Endothelial cell of umbilical vein (primary cell): ENCODE measurements around the gene SYT2. TPM values are rescaled to one million over a fixed set of nuclear protein-coding genes. Genes with fewer than 3 reads are reported as not detected.

ENCODE experiments used
- BruUV-seq: library from RNA; stranded (reverse); fragments of 400-500 nt; replicated peaks from 2 replicates; lab custom pipeline; 2021; lab: Mats Ljungman, UMichigan
- CTCF ChIA-PET: fragments of 300-600, 350-600 bp; sonication (Branson Sonifier 250); formaldehyde crosslinking; loops from one replicate; lab custom pipeline; 2021; ENCODE audit warnings: antibody characterized with exemption, inconsistent platforms; lab: Charles Lee
- POLR2A ChIA-PET: fragments of 300-600, 350-600 bp; sonication (Branson Sonifier 250); formaldehyde crosslinking; loops from one replicate; lab custom pipeline; 2021; ENCODE audit warnings: antibody characterized with exemption, inconsistent platforms; lab: Charles Lee
- DNase-seq: peaks from one replicate; pipeline ENCODE4 v3.0.0-alpha.2; 2011; ENCODE audit warnings: low read depth, low spot score
- FAIRE-seq: peaks from 2 replicates; lab custom pipeline; 2011; peaks lifted over from hg19 to GRCh38; lab: Jason Lieb, UNC
- H2AFZ ChIP-seq: 2 replicates; pipeline ENCODE4 v1.6.0; 2012; ENCODE audit warnings: low read depth, low read length, control low read depth, inconsistent platforms
- H3K27ac ChIP-seq: 2 replicates; pipeline ENCODE4 v1.5.1; 2011; ENCODE audit warnings: low read depth, mild to moderate bottlenecking, control low read depth, low read length, moderate library complexity; ENCODE audit not compliant: insufficient read depth
- H3K27me3 ChIP-seq, 2 experiments: 2 replicates each; pipeline versions ENCODE4 v1.6.0 to v1.6.1; 2011; ENCODE audit warnings: low read length in 2 of 2, mixed read lengths in 1 of 2; ENCODE audit not compliant: control insufficient read depth in 2 of 2, insufficient read depth in 2 of 2
- H3K36me3 ChIP-seq, 2 experiments: 2 replicates in 1 of 2; 3 replicates in 1 of 2; pipeline ENCODE4 v1.5.1; 2011; ENCODE audit warnings: low read length in 2 of 2, mild to moderate bottlenecking in 1 of 2, moderate library complexity in 1 of 2; ENCODE audit not compliant: control insufficient read depth in 2 of 2, insufficient read depth in 2 of 2; ENCODE audit errors: extremely low read depth in 1 of 2
- H3K4me1 ChIP-seq: 3 replicates; pipeline ENCODE4 v1.5.1; 2011; ENCODE audit warnings: mild to moderate bottlenecking, low read length; ENCODE audit not compliant: control insufficient read depth, insufficient read depth; ENCODE audit errors: extremely low read depth
- H3K4me2 ChIP-seq: 2 replicates; pipeline ENCODE4 v1.6.1; 2011; ENCODE audit warnings: low read length, control low read depth, mixed read lengths; ENCODE audit not compliant: insufficient read depth
- H3K4me3 ChIP-seq, 3 experiments: fragments of 200-600 bp in 1 of 3; sonication (generic), shearing (Covaris generic) in 1 of 3; replicated peaks in 1 of 3; 2 replicates each; pipeline ENCODE4 v1.5.1; 2011 to 2016; ENCODE audit warnings: control low read depth in 3 of 3, low read length in 3 of 3, mild to moderate bottlenecking in 2 of 3, inconsistent platforms in 1 of 3, low read depth in 1 of 3, moderate library complexity in 1 of 3; ENCODE audit not compliant: insufficient read depth in 1 of 3
- H3K79me2 ChIP-seq: 2 replicates; pipeline ENCODE4 v1.6.0; 2012; ENCODE audit warnings: low read length, inconsistent platforms; ENCODE audit not compliant: control insufficient read depth, insufficient read depth
- H3K9ac ChIP-seq: replicated peaks from 2 replicates; pipeline ENCODE3; 2011; ENCODE audit warnings: low read length, control low read depth; ENCODE audit not compliant: insufficient read depth; ENCODE audit errors: extremely low read depth
- H3K9me1 ChIP-seq: replicated peaks from 3 replicates; pipeline ENCODE4 v1.6.0; 2011; ENCODE audit warnings: mild to moderate bottlenecking, low read length; ENCODE audit not compliant: control insufficient read depth, insufficient read depth; ENCODE audit errors: extremely low read depth
- H3K9me3 ChIP-seq: replicated peaks from 2 replicates; pipeline ENCODE4 v1.5.1; 2012; ENCODE audit warnings: low read length, inconsistent platforms; ENCODE audit not compliant: control insufficient read depth, insufficient read depth
- H4K20me1 ChIP-seq: replicated peaks from 2 replicates; pipeline ENCODE3; 2011; ENCODE audit warnings: mild to moderate bottlenecking, low read length; ENCODE audit not compliant: control insufficient read depth, insufficient read depth; ENCODE audit errors: extremely low read depth
- EZH2 ChIP-seq: IDR thresholded peaks from 2 replicates; pipeline ENCODE4 v1.6.1; 2012; ENCODE audit warnings: borderline replicate concordance, low read depth, mild to moderate bottlenecking, moderate library complexity, low read length, inconsistent platforms; ENCODE audit not compliant: severe bottlenecking
- FOS ChIP-seq: IDR thresholded peaks from 2 replicates; pipeline ENCODE4 v1.6.1; 2011; ENCODE audit warnings: mild to moderate bottlenecking, low read length, moderate library complexity, borderline replicate concordance; ENCODE audit not compliant: insufficient read depth
- GATA2 ChIP-seq: IDR thresholded peaks from 2 replicates; pipeline ENCODE4 v1.7.0; 2011; ENCODE audit warnings: low read depth, mild to moderate bottlenecking, moderate library complexity, mixed read lengths, low read length; ENCODE audit not compliant: insufficient read length, insufficient read depth
- JUN ChIP-seq: IDR thresholded peaks from 2 replicates; pipeline ENCODE4 v1.6.1; 2011; ENCODE audit warnings: borderline replicate concordance, low read depth; ENCODE audit not compliant: insufficient read length, insufficient read depth
- MYC ChIP-seq: IDR thresholded peaks from one replicate; pipeline ENCODE4 v1.6.1; 2011; ENCODE audit warnings: mild to moderate bottlenecking, low read depth, low read length
- POLR2A ChIP-seq: IDR thresholded peaks from 2 replicates; pipeline ENCODE4 v1.6.1; 2012; ENCODE audit warnings: low read depth, mild to moderate bottlenecking, control low read depth, low read length
- POLR2AphosphoS5 ChIP-seq: IDR thresholded peaks from 2 replicates; pipeline ENCODE4 v1.6.1; 2012; ENCODE audit warnings: low read depth, mild to moderate bottlenecking, control low read depth, low read length, moderate library complexity; ENCODE audit not compliant: insufficient read depth
- dilution Hi-C: fragments of 300-500 bp; cut with MboI; formaldehyde crosslinking; loops from one replicate; pipeline ENCODE4 v1.15.0; 2019; ENCODE audit warnings: low sequenced_read_pairs; ENCODE audit not compliant: extremely low pct_ligation_motif_present
- intact Hi-C: fragments of 100-400 bp; cut with micrococcal nuclease; formaldehyde crosslinking; loops from one replicate; pipeline ENCODE4 v1.10.0; 2022
- polyA plus RNA-seq, 4 experiments: library from polyadenylated mRNA; depleted of rRNA in 3 of 4; stranded (reverse) in 3 of 4; unstranded in 1 of 4; fragments of >200 nt; gene quantifications; 2 replicates each; pipeline versions ENCODE4 v1.2.1 to v1.2.3, GENCODE V29; 2011 to 2012; ENCODE audit warnings: missing spikeins in 1 of 4
- total RNA-seq: library from RNA; stranded (reverse); gene quantifications from 2 replicates; pipeline ENCODE4 v1.2.3, GENCODE V29; 2021
- TF ChIP-seq, protein P1 (sequence below): IDR thresholded peaks from 2 replicates; pipeline ENCODE4 v1.6.1; 2011; ENCODE audit not compliant: insufficient read depth, insufficient read length
- TF ChIP-seq, protein P2 (sequence below), 2 donors: IDR thresholded peaks; 1 replicate in 1 of 2; 2 replicates in 1 of 2; pipeline ENCODE4 v1.5.1; 2011; ENCODE audit warnings: low read length in 2 of 2, mild to moderate bottlenecking in 2 of 2, moderate library complexity in 2 of 2, control low read depth in 1 of 2, inconsistent platforms in 1 of 2, low read depth in 1 of 2; ENCODE audit not compliant: insufficient read depth in 1 of 2; ENCODE audit errors: extremely low read depth in 1 of 2

SYT2 gene
- total and polyA plus RNA-seq, 2 donors (not counting 3 experiments of a cell fraction or from before 2014, with no cell fraction given): not detected

DNA sequence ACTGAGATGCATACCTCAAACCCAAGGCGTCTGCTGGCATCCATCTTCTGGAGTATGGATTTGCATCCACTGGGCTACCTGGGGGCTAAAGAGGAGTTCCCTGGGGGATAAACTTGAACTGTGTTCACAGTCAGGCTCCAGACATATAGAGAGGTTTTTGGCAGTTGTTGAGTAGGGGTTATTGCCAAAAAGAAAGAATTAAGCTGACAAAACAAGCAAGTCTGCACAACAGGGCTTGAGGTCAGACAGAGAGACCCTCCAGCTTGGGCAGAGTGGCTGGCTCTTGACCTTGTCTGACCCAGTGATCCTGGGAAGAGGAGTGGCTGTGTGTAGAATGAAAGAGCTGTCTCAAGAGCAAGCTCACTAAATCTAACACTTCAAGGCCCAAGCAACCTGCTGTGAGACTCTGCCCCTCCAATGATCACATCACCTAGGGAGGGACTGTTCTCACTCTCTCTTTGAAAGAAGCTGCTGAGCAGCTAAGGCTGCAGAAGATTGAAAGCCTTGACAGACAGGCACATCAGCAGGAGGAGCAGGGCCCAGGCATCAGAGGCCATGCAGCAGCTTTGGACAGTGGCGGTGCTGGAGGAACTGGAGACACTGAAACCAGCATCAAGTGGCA, 61.5 kb downstream of the SYT2 start:
- Histone ChIP-seq H3K4me2 (no peak overlapping the region), H3K9me1 (no peaks in the 10 kb centered on the region), H3K27ac (no peak overlapping the region), H2AFZ (no peak overlapping the region), H3K79me2 (no peaks in the 10 kb centered on the region), H3K27me3 (peaks cover 26 to 42% of the 10 kb centered on the region in 2 experiments), H3K4me3 (no peak overlapping the region), H3K9ac (no peak overlapping the region), H3K4me1 (no peaks in the 10 kb centered on the region), H3K9me3 (no peaks in the 10 kb centered on the region), H3K36me3 (no peaks in the 10 kb centered on the region), H4K20me1 (no peaks in the 10 kb centered on the region)
- no peak for FAIRE-seq
- no TSS peak for BruUV-seq
- ChIA-PET POLR2A (no interaction called here), CTCF (interaction anchor here (0.8 to 3.8 kb wide), 4 partner anchors 10 to 71 kb away, joined by 3 to 18 read pairs (median 4); no protein-coding TSS in a partner anchor)
- dilution Hi-C loops (no loop called here), intact Hi-C loops (no loop called here)
- TF ChIP-seq MYC (no peak), POLR2A (no peak), GATA2 (no peak), JUN (no peak), EZH2 (no peak), POLR2AphosphoS5 (no peak), FOS (no peak)
- TF ChIP-seq, protein P1, sequence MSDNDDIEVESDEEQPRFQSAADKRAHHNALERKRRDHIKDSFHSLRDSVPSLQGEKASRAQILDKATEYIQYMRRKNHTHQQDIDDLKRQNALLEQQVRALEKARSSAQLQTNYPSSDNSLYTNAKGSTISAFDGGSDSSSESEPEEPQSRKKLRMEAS: no peak
- TF ChIP-seq, protein P2, sequence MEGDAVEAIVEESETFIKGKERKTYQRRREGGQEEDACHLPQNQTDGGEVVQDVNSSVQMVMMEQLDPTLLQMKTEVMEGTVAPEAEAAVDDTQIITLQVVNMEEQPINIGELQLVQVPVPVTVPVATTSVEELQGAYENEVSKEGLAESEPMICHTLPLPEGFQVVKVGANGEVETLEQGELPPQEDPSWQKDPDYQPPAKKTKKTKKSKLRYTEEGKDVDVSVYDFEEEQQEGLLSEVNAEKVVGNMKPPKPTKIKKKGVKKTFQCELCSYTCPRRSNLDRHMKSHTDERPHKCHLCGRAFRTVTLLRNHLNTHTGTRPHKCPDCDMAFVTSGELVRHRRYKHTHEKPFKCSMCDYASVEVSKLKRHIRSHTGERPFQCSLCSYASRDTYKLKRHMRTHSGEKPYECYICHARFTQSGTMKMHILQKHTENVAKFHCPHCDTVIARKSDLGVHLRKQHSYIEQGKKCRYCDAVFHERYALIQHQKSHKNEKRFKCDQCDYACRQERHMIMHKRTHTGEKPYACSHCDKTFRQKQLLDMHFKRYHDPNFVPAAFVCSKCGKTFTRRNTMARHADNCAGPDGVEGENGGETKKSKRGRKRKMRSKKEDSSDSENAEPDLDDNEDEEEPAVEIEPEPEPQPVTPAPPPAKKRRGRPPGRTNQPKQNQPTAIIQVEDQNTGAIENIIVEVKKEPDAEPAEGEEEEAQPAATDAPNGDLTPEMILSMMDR (IDR thresholded peaks at IDR 0.05; ENCODE audit: extremely low read depth in 1 of 2, insufficient read depth in 1 of 2, low read depth in 1 of 2, low read length in 2 of 2): no peak
- no peak for DNase-seq
